Embryonic facial prominence (tissue), 1 donor: ENCODE measurements around the gene MYLK.

Experiments used
- DNase-seq: peaks from one replicate; pipeline ENCODE4 v3.0.0-alpha.2; 2016; ENCODE audit errors: extremely low spot score

Gene MYLK

DNA sequence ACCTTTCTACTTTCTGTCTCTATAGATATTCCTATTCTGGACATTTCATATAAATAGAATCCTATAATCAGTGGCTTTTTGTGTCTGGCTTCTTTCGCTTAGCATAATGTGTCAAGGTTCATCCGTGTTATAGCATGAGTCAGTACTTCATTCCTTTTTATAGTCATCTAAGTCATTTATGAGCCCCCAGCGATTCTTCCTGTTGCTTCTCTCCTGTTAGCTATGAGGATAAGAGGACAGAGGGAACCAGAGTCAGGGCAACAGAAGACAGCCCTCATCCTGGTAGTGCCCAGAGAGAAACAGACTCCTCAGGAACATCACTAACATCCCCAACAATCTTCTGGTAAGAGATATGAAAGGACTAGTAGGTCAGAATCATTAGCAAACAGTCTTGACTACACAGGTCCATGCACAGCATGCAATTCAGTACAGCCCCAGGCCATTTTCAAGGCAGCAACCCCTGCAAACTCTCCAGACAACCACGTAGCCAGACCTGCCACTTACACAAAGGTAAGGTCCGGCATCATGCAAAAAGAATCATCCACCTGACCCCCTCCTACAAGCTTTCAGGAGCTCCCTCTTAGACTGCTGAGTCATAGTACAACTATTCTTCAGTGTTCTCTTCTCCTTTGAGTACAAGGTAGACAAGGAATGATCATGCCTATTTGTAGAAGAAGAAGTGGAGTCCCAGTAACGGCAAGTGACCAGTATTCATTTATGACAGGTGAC, 91.5 kb downstream of the MYLK start:
- no peak for DNase-seq

DNA sequence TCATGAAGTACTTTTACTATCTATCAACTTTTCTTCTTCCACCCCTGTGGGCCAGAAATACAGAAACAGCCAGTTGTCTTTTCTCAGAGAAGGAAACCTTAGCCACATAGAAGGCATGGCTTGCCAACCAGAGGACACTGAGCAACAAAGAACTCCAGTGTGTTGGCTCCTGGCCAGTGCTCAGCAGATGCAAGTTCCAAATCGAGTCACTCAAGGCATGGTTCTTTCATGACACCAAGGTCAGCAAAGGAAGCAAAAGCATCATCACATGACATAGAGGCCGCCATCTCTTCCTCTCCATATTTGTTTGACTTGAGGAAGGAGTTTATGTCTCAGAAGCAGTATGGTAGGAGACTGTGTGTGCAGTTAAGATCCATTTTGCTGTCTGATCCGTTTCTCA, 92.2 kb downstream of the MYLK start:
- DNase-seq = no peak

DNA sequence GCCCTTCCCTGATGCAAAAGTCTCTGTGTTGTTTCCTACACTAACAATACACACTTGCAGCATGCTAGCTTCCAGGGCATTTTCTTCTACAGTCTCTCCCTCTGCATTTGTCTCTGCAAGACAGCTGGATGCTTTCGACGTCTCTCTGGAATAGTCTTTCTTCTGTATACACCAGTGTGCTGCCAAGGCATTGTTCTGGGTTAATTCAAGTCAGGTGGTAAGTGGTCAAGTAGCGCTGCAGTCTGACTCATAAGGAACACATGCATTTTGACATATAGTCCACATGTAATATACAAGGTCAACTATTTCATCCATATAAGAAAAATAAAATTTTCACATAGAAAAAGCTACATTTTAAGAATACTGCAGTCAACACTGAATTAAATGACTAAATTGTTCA, 92.7 kb downstream of the MYLK start:
- DNase-seq = no peak

DNA sequence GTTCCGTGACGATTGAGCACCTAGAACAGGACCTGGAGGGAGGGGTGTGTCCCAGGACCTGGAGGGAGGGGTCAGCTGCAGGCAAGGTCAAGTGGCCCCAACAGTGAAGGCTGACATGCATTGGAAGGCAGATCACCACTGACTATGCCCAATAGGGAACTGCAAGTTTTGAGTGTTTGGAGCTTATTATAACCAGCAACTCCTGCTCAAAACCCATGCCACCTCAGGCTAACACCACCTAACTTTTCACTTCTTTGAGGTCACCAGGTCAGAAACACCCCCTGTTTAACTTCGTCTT, 93.1 kb downstream of the MYLK start:
- no peak for DNase-seq

DNA sequence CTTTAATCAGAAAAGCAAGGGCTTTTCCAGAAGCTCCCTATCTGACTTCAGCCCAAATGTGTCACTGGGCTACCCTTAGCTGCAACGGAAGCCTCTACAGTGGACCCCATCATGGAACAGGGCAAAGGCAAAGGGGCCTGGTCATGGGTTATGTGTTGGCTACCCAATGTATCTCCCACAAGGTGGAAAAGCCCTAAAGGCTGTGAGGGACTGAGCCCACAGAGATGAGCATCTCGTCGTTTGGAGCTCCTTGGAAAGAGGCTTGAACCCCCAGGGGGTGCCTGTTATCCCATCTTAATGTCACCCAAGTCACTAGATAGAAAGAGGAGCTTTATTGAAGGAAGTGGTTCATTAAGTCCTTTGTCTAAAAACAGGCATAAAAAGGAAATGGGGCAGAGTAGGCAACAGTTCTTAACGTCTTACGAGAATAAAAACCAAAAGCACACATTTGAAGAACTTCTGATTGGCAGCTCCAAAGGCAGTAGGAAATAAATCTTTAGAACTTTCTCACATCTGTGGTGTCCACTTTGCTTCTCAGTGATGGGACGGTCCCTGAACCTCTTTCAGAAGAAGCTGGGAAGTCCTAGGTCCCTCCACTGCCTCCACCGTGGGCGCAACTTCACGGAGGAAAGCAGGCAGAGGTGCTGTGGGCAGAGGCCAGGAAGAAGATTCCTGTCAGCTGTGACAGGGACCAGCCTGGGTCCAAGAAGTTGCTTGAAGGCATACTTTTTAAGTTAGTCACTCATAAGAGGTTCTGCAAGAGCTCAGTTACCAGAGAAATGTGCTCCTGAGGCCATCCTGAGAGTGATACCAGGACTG, 93.7 kb downstream of the MYLK start:
- DNase-seq = no peak

DNA sequence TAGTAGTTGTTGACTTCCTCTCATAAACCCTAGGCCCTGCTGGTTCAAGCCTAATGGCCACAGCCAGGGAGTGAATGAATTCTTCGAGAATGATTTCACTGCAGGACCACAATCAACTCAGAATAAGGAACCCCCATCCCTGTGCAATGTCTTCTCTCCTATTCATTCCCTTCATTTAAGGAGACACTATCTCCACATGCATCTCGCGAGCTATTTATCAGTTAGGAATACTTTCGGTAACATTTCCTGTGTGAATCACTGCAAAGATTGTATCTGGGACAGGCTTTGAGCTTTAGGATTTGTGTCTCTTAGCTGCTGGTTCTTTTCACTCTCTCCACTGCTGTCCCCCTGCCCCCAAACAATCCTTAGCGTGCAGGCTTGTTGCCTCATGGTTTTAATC, 94.4 kb downstream of the MYLK start:
- DNase-seq = no peak

DNA sequence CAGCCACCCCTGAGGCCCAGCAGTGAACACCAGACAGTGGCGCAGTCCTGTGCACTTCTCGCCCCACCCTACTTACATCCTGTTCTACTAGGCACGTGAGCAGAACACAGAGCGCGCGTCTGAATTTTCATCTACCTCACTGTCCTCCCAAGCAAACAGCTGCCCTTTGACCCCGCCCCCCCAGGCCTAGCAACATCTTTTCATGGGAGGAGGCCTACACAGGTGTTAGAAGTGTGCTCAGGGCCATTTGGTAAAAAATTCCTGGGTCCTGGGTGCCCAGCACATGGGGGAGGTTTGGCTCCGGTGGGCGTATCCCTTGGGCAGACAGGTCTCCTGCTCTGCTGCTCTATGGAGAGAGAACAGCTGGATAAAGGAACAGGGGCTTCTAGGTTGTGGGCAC, 95.0 kb downstream of the MYLK start:
- no peak for DNase-seq

DNA sequence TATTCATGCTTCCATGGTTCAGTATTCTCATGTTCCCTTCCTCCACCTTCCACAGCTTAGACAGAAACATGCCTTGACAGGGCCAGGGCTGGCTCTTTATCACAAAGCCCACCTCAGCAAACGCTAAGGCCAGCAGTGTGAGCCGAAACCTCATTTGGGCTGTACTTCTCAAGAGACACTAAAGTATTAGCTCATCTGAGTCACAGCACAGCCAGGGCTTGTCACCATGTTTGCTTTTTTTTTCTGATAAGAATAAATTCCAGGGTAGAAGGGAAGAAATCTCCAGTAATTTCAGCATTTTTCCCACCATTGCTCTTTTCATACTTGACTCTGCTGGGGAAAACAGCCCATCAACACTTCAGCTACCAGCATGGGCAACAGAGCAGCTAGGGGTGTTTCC, 95.4 kb downstream of the MYLK start:
- no peak for DNase-seq

DNA sequence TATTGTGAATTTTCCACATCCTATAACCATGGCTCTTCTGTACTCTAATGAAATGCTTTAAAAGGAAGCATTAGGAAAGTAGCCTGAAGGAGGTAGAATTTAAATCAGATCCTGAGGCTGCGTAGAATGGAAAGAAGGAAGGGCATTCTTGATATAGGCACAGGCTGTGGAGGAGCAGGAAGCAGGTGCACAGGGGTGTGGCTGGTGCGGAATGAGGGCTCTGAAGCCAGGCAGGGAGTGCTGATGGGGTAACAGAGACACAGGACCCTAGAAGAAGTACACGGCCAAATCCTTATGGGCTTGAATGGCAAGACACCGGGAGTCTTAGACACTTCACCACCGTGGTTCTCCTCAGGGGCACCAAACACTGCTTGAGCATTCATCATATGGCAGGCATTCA, 97.0 kb downstream of the MYLK start:
- DNase-seq = no peak

DNA sequence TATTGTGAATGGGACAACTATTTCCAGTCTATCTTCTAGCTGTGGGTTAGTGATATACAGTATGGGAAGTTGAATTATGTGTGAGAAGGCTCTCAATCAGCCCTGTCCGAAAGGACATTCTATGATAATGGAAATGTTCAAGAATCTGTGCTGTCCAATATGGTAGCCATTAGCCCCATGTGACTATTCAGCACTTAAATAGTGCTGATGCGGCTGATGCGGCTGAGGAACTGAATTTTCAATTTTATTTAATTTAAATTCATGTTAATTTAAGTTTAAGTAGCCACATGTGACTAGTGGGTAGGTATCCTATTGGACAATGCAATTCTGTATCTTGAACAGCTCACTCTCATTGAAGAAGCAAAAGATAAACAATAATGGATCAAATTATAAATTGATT, 98.5 kb downstream of the MYLK start:
- DNase-seq = no peak

DNA sequence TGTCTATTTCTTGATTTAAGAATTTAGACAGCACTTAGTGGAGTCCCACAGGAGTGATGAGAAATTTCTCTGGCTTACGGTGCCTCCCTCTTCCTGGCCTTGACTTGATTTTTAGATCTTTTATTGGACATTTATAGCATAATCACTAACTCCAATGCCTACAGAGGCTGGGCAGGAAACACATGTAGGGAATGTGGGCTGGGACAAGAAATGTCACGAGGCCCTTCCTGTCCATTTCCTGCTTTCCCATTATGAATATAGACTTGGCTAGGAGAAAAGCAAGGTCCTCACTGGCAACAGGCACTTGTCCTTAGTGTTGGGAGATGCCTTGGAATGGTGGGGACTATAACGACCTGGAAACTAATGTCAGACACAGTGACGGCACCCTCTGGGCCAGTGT, 100.3 kb downstream of the MYLK start:
- DNase-seq = no peak

DNA sequence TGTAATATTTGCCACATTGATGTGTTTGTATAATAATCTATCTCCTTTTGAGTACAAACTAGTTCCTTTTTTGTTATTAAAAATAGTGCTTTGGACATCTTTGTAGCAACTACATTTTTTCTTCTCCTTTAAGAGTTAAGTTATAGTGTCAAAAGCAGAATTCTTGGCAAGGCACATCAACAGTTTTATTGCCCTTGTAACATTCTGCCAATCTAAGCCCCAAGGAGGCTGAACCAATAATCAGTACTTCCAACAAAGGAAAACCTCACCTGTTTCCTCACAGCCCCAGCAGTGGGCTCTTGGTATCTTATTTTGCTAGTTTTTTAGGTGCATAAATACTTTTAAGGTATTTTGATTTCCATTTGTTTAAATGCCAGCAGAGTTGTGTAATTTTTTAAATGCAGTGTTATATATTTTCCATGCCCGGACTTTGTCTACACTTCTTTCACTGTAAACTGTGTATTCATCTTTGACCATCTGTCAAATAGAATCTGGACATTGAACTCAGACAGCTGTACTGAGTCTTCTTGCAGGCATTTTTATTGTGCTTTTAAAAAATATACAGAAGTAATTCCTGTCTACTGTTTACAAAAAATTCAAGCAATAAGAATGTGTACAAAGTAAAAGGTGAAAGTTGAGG, 101.0 kb downstream of the MYLK start:
- DNase-seq = no peak

DNA sequence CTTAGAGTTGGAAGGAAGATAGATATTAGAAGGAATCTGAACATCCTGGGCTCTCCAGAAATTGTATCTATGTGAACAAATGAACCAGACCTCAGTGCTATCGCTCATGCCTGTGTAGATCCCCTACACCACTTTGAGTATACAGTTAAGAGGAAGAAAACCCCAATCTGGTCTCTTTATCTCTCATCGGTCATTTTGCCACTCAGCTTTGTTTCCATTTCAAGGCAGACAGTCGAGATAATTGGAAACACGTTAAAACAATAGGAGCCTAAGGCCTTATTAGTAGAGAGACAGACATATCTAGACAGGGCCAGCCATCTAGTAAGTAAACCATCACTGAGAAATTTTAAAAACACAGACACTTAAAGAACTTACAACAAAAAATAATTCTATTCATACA, 101.6 kb downstream of the MYLK start:
- DNase-seq = no peak

DNA sequence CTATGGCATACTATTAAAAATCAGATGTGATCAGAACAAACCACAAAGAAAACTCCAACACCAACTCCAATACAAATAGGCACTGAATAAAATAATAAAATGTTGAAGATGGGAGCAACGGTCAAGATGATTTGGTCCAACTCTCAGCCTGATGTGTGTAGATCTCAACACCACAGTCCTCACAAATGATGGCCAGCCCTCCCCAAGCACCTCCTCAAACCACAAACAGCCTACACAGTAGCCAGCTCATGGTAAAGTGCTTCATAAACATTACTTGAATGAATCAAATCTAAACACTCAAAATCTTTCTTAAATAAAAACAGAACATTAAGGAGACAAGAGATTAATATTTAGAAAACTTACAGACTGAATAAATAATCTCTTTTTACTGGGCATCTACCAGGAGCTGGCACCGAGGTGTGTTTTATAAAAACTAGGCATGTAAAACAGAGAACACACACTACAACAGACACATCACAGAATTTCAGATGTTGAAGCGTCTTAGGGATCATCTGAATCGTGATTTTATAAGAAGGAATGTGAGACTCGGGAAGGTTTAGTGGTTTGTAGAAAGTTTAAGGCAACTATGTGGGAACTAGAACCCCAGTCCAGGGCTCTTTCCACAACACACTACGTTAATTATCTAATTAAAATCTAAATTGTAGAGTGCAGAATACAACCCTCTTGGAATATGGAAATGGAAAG, 102.4 kb downstream of the MYLK start:
- no peak for DNase-seq

DNA sequence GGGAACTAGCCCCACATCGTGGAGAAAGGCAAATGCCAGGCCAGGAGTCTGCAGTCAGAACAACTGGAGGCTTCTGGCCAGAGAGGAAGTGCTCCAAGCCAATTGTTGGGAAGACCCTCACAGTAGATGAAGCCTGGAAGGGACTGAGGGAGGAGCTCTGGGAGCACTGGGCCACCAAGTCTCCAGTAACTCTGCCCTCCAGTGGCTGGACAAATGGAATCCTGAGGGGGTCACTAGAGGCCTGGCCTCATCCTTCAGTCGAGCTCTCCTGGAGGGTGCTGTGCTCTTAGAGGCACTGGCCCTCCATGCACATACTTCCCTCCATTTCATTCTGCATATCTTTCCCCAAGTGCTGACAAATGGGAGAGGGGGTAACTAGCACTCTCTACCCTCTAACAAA, 103.0 kb downstream of the MYLK start:
- DNase-seq = no peak

DNA sequence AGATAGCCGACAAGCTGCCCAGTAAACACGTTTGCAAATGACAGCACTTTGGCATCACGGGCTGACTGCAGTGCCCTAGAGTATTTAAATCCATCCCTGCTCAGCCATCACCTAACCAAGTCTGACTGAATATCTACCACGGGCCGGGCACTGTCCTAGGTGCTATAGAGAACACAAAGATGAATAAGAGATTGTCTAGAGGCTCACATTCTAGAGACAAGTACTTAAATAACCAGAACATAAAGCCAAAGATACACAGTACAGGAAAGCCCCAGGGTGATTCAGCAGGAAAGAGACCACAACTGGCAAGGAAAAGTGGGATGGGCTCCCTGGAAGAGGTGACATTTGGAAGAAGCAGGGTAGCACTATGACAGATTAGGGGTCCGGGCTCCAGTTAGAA, 103.5 kb downstream of the MYLK start:
- no peak for DNase-seq

DNA sequence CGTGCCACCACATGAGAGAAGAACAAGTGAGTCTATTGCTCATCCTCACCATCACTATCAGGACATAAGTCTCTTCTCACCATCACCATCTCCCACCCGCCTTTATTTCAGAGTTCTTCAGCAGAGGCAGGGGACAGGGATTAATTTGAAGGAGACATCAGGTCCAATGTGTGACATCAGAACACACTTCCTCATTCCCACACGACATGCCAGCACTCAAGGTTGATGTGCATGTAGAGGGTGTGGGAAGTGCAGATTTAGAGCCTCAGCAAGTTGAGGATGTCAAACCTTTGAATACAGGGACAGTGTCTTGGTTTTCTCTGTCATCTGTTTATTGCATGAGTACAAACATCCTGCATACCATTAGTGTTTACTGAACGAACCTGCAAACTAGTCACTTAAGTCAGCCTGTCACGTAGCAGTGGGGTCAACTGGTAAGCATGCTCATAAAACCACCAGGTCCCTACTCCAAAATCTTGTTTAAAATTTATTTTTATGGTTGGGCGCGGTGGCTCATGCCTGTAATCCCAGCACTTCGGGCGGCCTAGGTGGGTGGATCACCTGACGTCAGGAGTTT, 104.4 kb downstream of the MYLK start:
- no peak for DNase-seq

DNA sequence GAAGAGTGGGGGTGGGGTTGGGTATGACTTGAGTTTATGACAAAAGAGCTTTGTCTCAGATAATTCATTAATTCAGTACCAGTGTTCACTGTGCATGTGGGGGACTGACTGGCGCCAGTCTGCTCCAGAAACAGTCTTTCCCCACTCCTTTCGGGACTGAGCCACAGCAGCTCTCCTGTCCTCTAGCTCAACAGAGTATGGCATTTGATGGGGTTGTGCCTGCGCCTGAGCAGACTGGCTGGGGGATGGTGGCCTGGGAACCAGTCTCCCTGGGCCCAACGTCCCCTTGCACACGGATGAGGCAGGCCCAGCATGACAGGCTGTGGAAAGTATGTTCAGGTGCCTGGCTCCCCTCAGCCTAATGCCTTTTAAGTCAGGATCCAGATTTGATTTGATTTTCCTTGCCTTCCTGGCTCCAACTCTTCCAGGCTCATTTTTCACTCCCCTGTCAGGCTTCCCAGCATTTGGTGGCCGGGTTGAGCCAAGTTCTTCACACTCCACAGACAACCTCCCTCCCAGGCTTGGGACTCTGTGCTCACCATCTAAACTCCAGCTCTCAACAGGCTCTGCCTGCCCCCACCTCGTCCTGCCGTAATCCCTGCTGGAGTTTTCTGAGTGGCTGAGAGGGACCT, 105.0 kb downstream of the MYLK start:
- DNase-seq = no peak

DNA sequence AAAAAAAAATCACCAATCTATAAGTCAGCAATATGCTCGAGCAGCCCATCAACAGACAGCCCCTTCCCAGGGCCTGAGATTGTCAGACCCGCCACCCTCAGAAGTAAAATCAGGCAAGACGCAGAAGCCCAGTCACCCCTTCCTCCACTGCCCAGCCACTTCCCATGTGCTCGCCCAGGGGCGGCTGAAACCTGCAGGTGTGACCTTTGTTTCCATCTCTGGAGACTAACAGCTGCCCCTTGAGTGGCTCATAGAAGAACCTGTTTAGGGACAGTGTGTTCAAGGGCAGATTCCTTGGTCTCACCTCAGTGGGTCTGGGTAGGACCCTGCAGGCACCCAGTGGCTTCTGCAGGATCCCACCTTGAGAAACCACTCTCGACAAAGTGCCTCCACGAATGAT, 105.6 kb downstream of the MYLK start:
- no peak for DNase-seq

DNA sequence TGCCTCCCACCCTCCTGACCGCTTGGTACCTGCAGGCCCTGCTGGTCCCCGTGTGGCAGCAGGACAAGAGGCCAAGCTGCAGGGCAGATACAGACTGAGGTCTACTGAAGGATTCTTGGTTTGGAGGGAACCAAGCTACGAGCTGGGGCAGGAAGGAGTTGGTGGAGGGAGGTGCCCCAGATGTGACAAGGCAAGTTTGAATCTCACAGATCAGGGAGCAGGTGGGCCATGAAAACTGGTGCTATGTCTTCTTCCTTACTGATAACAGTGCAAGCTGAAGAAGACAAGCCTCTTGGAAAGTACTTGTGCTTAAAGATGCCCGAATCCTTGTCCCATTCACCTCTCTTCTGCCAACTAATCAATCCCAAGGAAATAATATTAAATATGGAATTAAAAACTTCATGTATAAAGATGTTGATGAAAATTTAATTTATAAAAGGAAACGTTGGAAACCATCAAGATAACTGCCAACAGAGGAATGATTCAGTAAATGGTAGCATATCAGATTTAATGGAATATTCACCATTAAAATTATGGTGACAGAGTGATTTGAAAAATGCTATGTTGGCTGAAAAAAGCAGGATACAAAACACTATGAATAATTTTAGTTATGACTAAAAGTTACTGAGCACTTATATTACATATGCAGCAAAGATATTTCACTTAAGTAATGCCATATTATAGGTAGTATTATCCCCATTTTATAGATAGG, 107.9 kb downstream of the MYLK start:
- no peak for DNase-seq

DNA sequence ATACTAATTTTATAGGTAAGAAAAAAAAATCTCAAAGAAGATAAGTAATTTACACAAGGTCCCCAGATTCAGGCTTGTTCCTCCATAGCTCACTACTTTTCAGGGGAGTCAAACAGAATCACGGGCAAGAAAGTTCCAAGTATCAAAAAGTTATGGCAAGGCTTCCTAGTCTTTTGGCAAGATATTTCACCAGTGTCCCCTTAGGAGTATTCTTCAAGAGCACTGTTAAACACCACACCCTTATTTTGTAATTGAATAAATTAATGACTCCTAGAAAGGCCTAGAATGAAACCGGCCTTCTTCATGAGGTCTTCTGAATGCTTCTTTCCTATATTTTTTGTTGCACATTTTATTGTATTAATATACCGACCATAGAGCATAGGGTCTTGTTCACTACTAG, 109.7 kb downstream of the MYLK start:
- DNase-seq = no peak
